Astrocyte of the hippocampus (primary cell): ENCODE data around the gene COL4A5.
A peak's percentile ranks its signal among the peaks of the same experiment; 100 is the strongest.

Experiments
- DNase-seq: peaks from one replicate; pipeline ENCODE4 v3.0.0; 2011; ENCODE audit warnings: low read depth, low spot score

Gene COL4A5

DNA sequence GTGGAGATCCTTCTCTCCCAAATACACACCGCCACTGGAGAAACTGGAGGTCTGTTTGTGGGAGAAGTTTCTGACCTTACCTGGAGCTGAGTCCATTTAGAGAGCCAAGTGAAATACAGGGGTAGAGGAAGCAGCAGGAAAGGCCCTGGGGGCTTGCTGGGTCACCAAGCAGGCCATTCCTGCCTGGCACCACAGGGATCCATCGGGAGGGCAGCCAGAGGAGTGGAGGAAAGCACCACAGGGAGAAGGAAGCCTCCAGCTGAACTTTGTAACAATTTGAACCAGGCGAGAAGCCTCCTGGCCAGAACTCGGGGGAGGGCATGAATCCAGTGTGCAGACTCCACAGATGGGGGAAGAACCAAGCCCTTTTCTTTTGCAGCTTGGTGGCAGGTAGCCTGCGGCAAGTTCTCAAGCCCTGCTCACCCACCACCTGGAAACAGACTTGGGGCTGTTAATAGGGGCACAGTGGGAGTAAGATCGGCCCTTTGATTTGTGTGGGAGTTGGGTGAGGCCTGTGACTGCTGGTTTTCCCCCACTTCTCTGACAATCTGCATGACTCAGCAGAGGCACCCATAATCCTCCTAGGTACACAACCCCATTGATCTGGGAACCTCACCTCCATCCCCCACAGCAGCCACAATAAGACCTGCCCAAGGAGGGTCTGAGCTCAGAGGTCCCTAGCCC is 202.1 kb downstream of the COL4A5 start:
- no peak for DNase-seq

DNA sequence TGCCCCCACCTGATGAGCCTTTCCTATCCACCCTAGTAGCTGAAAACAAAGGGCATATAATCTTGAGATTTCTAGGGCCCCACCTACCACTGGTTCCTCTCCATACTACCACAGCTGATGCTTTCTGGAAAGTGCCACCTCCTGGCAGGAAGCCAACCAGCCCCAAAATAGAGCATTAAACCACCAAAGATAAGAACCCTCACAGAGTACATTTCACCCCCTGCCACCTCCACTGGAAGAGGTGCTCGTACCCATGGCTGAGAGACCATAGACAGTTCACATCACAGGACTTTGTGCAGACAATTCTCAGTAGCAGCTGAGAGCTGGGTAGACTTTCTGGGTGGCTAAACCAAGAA is 202.6 kb downstream of the COL4A5 start:
- DNase-seq: no peak

DNA sequence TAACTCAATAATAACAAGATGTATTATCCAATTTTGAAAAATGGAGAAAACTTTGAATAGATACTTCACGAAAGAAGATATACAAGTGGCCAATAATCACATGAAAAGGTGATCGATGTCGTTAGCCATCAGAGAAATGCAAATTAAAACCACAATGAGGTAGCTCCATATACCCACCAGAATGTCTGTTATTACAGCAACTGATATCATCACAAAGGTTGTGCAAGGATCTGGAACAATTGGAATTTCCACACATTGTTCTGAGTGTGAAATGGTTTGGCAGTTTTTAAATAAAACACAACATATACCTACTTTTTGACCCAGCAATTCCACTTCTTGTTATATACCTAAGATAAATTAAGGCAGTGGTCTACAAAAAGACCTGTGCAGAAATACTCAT is 225.1 kb downstream of the COL4A5 start:
- DNase-seq: no peak

DNA sequence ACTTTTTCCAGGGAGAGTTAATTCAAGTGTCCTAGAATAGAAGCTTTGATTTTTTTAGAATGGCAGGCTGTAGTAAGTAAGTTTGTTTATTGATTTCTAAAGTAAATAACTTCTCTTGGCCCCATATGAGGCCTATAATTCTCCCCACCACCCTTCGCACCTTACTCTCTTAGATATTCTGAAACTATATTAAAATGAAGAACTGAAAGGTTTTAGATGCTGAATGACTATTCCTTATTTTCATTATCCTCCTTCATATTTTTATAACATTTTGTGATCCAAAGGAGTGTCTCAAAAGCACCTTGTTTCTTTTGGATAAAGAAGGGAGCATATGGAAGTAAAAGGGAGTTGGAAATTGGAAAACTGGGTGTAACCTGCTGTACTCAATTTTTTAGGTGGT is 226.5 kb downstream of the COL4A5 start:
- no peak for DNase-seq

DNA sequence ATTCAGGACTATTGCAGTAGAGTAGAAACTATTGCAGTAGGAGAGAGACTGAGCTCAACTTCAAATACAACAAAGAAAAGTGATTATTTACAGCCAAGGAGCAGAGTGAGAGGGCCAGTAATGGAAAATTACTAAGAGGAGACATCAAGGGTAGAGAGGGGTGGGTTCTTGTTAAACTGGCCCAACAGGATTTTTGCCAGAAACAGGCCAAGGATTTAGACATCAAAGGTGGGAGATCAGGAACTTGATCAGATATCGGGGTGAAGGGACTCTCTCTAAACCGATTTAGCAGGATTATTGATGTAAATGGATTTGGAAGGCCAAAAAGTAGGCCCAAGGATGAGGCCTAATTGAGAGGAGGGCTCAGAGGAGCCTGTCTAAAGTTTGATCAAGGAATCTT is 231.9 kb downstream of the COL4A5 start:
- no peak for DNase-seq

DNA sequence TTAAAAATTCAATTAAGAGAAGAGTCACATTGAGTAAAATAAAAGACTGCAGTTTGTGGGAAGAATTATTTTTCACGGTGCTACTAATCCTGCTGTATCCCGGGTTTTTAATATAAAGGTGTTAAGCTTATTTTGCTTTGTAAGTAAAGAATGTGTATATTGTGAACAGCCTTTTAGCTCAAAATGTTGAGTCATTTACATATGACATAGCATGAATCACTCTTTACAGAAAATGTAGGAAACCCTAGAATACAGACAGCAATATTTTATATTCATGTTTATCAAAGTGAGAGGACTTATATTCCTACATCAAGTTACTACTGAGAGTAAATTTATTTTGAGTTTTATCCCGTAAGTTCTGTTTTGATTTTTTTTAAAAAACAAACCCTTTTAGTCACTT is 257.1 kb downstream of the COL4A5 start:
- DNase-seq: no peak

DNA sequence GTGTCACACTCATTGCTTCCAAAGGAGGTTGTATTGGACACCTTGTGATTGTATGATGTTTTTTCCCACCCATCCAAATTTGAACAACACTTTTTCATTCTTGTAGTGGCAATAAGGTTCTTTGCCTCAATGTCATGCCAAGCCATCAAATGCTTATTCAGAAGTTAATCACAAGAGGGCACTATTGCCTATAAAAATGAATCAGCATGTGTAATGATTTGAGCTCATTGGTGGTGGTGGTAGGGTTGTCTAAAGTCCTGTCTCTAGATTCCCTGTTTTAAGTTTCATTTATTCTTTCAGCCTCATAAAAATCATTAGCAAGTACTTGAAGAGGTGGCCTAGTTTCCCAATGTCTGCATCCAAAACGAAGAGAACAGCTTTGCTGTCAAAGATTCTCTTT is 259.7 kb downstream of the COL4A5 start:
- peak; percentile 24 for DNase-seq

DNA sequence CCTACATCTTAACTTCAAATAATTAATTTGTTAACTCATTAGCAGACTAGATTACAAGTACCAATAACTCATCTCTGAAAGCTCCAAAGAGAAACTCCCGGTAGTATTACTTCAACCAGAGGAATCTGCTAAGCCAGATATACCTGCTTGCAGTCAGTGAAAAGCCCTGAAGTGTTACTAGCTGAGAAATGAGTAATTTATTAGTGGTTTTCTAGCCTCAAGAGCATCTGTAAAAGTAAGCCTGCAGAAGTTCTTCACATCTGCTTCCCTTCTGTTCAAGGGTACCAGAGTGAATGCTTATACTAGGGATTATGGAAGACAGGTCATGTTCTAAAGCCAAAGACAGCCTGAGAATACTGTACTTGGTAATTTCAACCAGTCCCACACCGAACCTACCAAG is 262.0 kb downstream of the COL4A5 start:
- no peak for DNase-seq

DNA sequence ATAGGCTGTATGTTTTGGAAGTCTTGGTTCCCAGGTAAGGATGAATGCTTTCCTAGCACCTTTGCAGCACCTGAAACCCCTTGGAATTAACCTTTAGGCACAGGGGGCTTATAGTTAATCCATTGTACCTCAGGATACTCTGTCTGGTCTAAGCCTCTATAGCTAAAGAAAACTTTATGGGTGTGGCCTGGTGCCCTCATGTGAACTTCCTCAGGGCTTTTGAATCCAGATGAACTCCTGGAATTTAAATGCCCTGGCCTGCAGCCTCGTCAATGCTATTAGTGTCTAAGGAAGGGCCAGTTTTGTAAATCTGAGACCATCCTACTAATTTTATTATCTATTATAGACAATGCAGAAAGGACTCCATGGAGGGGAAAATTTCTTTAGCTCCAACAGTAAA is 262.9 kb downstream of the COL4A5 start:
- DNase-seq: no peak

DNA sequence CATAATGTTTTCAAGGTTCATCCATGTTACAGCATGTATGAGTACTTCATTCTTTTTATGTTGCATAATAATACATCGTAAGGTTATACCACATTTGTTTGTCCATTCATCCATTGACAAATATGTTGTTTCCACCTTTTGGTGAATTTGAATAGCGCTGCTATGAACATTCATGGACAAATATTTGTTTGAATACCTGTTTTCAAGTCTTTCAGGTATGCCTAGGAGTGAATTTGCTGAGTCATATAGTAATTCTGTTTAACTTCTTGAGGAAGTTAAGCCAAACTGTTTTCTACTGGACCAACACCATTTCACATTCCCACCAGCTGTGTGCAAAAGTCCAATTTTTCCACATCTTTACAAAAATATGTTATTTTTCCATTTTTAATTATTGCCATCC is 265.2 kb downstream of the COL4A5 start:
- DNase-seq: no peak

DNA sequence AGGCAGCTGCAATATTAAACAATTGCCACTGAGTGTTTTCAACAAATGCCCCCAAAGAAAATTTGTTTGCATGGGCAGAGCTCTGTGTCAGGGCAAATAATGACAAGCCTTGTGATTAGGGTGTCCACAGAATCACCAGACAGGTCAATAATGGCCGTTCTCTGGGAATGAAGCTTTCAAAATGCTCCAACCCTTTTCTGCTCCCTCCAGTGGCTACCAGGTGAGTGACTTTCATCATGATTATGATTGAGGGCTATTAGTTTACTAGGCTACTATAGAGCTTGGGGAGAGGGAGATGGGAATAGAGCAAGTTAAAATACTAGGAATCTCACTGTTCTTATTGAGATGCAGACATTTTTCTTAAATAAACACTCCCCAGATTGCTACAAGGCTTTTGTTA is 273.2 kb downstream of the COL4A5 start:
- no peak for DNase-seq

DNA sequence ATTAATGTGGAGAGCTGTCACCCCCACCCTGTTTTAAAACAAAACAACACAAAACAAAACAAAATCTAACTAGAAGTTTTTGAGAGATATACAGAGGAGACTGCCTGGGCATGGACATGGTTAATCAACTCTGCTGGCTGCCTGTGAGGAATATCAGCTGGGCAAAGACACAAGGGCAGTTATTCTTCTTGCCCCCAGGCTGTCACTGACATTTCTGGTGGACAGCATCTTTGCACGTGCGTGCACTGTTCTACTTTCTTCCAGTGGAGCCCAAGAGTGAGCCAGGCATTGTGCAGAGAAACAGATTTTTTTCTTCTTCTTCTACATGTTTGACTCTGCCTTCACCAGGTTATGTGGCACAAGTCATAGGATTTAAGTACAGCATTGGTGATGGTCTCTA is 282.9 kb downstream of the COL4A5 start:
- DNase-seq: no peak

DNA sequence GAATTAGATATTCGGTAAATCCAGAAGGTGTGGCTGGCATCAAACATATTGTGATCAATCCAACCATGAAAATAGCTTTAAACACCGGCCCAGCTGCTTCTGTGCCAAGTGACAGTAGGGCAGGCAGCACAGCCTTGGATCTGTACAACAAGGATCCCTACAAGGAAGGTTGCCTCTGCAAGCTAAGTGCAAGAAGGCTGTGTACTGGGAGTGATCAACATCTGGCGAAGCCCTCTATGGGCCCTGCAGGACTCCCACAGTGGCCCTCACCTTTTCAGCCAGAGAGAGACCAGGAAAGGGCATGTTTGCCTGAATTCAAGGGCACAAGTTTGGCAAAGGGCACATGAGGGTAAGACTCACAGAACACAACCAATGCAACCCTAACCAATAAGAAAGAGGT is 287.1 kb downstream of the COL4A5 start:
- DNase-seq: no peak

DNA sequence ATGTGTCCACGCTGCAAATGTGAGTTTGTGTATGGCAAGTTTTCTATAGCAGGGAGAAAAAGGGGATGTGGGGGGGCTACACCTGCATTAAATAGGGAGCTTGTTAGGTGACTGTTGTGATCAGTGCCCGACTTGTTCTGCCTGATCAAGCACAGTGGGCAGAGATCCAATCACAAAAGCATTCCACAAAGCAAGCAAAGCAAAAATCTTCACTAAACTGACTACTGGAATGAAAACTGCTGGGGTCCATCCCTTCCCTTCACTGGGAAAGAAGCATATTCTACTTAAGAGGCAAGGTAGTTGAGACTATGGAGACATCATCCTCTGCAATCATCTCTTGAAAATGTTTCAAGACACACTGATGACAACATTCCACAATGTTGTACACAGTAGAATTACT is 291.5 kb downstream of the COL4A5 start:
- DNase-seq: no peak

DNA sequence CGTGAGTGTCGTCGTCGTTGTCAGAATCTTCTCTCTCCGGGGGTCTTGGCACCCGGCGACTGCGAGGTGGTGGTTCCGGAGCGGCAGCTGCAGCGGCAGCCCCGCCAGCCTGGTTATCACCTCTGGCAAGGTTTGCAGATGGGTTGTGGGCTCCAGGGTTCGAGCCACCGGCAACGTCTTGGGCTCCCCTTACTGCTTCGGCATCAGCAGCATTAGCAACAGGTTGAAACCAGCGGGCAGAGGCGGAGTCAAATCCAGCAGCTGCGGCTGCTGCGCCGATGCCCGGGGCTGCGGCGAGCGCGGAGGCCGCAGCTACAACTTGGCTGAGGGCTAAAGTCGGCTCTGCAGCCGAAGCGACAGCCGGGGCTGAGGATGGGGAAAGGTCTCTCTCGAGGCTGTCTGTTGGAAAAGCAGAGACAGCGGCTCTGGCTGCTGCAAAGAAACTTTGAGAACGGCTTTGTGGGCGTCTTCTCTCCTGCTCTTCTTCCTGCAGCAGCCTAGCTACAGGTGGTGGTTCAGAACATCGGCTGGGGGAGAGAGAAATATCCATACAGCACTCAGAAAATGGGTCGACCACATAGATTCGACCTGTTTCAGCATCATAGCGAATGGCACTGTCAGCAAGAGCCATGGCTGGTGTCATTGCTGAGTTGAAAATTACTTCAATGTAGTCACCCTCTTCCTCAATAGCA is 293.1 kb downstream of the COL4A5 start:
- peak; percentile 34 for DNase-seq

DNA sequence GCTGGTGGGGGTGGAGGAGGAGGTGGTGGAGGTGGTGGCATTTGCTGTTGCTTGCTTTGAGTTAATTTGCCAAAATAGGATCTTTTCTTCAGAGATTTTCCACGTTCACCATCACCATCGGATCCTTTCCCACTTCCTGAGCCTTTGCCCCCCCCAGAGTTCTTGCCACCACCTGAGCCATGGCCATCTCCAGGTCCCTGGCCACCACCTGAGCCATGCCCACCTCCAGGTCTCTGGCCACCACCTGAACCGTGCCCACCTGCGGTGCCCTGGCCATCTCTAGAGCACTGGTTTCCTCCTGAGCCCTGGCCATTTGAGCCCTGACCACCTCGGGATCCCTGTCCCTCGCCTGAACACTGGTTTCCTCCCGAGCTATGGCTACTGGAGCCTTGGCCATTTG is 294.8 kb downstream of the COL4A5 start:
- DNase-seq: no peak

DNA sequence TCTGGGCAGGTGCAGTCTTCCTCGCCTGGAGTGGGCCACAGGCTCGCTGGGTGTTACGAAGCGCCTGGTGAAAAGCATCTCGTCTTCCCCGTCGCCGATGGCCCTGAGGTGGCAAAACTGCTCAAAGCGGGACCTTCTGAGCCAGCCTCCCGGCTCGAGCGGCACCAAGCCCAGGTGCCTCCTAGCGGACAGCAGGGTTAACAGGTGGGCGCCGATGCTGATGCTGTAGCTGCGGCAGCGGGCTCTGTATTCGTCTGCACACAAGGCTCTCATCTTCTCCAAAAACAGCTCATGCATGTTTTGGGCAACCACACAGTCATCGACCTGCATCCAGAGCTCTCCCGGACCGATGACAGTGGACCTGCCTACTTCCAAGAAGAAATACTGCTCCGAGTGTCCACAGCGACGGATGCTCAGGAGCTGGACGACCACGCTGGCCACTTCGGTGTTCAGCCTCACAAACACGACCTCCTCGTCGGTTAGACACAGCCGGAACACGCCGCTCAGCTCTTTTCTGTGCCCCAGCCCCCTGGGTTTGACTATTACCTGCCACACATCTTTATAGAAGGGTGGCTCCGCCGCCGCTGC is 295.5 kb downstream of the COL4A5 start:
- DNase-seq: peak; percentile 16

DNA sequence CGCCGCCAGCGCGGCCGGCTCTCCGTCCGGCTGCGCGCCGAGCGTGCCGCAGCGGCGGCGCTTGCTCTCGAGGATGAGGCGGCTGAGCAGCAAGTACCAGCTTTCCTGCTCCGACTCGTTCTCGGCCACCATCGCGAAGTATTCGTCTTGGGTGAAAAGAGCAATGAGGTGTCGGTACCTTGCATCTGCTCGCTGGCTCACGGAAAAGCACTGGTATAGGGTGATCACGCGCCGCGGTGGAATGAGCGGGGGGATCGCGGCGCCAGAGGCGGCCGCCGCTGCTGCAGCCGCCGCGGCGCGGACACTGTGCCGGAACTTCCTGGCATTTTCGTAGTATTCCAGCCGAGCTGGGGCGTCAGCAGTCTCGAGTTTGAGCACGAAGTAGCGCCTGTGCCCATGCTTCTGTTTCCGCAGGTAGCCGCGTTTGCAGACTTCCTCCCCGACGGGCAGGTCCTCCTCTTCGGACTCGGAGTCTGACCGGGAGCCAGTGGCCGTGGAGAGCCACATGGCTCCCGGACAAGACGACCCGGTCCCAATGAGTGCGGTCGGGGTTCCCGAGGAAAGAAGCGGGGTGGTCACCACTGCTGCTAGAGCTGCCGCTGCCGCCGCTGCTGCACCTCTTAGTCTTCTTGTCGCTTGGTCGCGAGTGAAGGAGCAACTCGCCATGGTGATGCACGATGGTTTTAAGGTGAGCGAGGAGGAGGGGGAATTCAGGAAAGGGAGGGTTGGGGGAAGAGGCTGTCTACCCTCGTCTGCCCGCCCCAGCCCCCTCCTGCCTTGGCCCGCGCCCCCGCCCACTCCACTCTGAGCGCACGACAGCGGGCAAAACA is 296.3 kb downstream of the COL4A5 start:
- DNase-seq: peak; percentile 30

DNA sequence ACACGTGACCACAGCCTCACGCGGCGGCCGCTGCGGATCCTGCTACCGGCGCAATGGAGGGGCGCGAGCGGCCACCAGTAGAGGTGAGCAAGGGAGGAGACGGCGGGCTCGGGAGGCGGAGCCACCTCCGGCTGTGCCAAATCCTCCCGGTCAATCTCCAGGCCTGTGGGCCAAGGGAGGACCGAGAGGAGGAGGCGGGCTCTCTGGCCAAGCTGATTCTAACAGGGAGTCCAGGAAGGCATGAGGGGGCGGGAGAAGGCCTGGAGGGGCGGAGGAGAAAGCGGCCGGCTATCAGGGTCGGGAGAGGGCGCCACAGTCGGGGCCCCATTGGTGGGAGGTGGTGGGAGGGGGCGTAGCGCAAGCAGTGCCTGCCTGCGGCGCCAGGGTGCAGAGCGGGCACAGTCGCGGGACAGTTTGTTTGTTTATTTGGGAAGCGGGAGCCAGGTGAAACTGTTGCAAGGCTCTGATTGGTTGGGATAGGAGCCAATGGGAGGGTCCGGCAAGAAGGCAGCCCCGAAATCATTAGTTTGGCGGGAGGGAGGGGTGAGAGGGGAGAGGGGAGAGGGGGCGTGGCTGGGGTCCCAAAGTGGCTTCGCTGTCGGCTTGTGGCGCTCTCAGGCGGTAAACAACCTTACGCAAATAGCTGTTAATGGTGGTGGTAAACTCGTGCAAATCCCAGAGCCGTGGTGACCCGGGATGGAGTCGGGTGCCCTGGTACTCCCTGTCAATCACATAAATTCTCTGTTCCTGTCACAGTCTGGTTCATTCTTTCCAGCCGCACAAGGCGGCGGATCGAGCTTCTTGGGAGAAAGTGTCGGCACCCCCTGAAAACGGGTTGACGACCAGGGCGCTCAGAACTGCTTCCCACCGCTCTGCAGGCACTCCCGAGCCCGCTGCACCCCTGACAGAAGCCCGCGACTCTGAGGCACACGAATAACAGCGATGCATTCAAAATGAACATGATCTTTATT is 297.2 kb downstream of the COL4A5 start, which contains the start of gene IRS4:
TSS of gene IRS4 (minus strand) at position 55 of the 971 bp plus-strand sequence.
- DNase-seq: peak; percentile 46

DNA sequence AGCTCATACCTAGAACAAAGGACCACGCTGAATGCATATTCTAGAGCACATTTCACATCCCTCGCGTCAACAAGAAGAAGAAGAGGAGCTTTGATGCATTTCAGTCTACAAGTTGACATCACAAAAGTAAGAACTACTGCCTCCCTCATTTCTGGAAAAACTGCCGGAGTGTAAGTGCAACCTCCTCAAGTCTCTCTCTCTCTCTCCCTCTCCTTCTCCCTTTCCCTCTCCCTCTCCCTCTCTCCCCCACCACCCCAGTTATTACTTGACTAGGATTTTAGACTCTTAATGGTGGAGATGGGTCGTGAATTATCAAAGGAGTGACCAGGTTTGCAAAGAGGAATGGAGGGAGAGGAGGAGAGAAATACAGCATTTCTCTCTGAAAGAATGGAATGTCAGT is 298.1 kb downstream of the COL4A5 start:
- DNase-seq: no peak

DNA sequence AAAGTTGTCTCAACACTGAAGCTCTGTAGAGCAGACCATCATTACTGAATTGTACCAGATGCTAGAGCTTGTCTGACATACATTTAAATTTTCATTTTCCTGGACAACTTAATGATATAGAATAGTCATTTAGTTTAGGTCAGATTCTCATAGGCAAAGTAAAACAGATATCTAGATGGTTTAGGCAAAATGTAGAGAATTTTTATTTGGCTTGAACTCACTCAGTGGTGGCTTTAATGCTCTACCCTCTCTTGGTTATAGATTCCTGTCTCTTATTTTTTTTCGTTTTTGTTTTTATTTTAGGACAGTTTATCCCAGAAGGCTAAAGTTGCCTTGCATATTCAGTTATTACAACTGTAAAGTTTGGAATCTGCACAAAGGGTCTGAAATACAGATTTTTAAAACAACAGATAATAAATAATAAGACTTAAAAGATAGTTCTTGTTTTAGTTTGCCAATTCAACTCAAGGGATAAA is 300.7 kb downstream of the COL4A5 start:
- DNase-seq: no peak
